Fibroblast of lung (primary cell): ENCODE data around the gene PLOD2. TPM values are rescaled to one million over a fixed set of nuclear protein-coding genes. Genes with fewer than 3 reads are reported as not detected.

Source experiments
- DNase-seq, 2 donors: peaks; one replicate each; pipeline versions ENCODE4 v3.0.0 to v3.0.0-alpha.2; 2010; ENCODE audit warnings: low read depth in 2 of 2
- H2AFZ ChIP-seq: 2 replicates; pipeline ENCODE4 v1.5.1; 2012; ENCODE audit warnings: low read length, control low read depth, inconsistent platforms
- H3K27ac ChIP-seq: 2 replicates; pipeline ENCODE4 v1.5.1; 2011; ENCODE audit warnings: low read length, control low read depth; ENCODE audit not compliant: insufficient read depth
- H3K27me3 ChIP-seq: 2 replicates; pipeline ENCODE4 v1.5.1; 2011; ENCODE audit warnings: mild to moderate bottlenecking, low read length; ENCODE audit not compliant: control insufficient read depth, insufficient read depth
- H3K36me3 ChIP-seq: 2 replicates; pipeline ENCODE4 v1.5.1; 2011; ENCODE audit warnings: low read length; ENCODE audit not compliant: control insufficient read depth, insufficient read depth
- H3K4me1 ChIP-seq: 2 replicates; pipeline ENCODE4 v1.5.1; 2011; ENCODE audit warnings: low read length; ENCODE audit not compliant: control insufficient read depth, insufficient read depth; ENCODE audit errors: extremely low read depth
- H3K4me2 ChIP-seq: 2 replicates; pipeline ENCODE4 v1.5.1; 2011; ENCODE audit warnings: low read length, control low read depth; ENCODE audit not compliant: insufficient read depth; ENCODE audit errors: extremely low read depth
- H3K4me3 ChIP-seq, 4 experiments: fragments of 200-600 bp in 1 of 4; sonication (generic) in 1 of 4; replicated peaks in 1 of 4; 2 replicates each; pipeline ENCODE4 v1.5.1; 2011 to 2016; ENCODE audit warnings: low read length in 4 of 4, low read depth in 3 of 4, mild to moderate bottlenecking in 3 of 4, control low read depth in 2 of 4, inconsistent platforms in 1 of 4, mixed read lengths in 1 of 4; ENCODE audit not compliant: insufficient read depth in 1 of 4; ENCODE audit errors: control extremely low read depth in 1 of 4
- H3K79me2 ChIP-seq: 2 replicates; pipeline ENCODE4 v1.5.1; 2012; ENCODE audit warnings: mild to moderate bottlenecking, low read length, inconsistent platforms; ENCODE audit not compliant: control insufficient read depth, insufficient read depth
- H3K9ac ChIP-seq: 2 replicates; pipeline ENCODE4 v1.5.1; 2011; ENCODE audit warnings: mild to moderate bottlenecking, low read length, control low read depth; ENCODE audit not compliant: insufficient read depth
- H3K9me3 ChIP-seq: 2 replicates; pipeline ENCODE4 v1.5.1; 2012; ENCODE audit warnings: low read depth, low read length; ENCODE audit not compliant: control insufficient read depth, insufficient read depth
- H4K20me1 ChIP-seq: 2 replicates; pipeline ENCODE4 v1.5.1; 2011; ENCODE audit warnings: low read length; ENCODE audit not compliant: control insufficient read depth, insufficient read depth; ENCODE audit errors: extremely low read depth
- EZH2 ChIP-seq: IDR thresholded peaks from 2 replicates; pipeline ENCODE4 v1.5.1; 2012; ENCODE audit warnings: low read length, control low read depth, mild to moderate bottlenecking; ENCODE audit errors: missing control alignments
- polyA plus RNA-seq, 2 donors: library from polyadenylated mRNA; depleted of rRNA in 1 of 2; stranded (reverse) in 1 of 2; unstranded in 1 of 2; fragments of >200 nt; gene quantifications; 2 replicates each; pipeline ENCODE4 v1.2.1, GENCODE V29; 2011 to 2012; ENCODE audit warnings: missing spikeins in 1 of 2
- total RNA-seq: library from RNA; depleted of rRNA; stranded (reverse); fragments of >200 nt; gene quantifications from 2 replicates; pipeline ENCODE4 v1.2.1, GENCODE V29; 2014
- TF ChIP-seq, protein P1 (sequence below), 2 donors: IDR thresholded peaks in 1 of 2; conservative IDR thresholded peaks in 1 of 2; 1 replicate in 1 of 2; 2 replicates in 1 of 2; pipeline ENCODE4 v1.5.1; 2011 to 2012; ENCODE audit warnings: low read length in 2 of 2, control low read depth in 1 of 2, inconsistent platforms in 1 of 2, low read depth in 1 of 2, mild to moderate bottlenecking in 1 of 2

Gene PLOD2
- total and polyA plus RNA-seq, 2 donors (not counting 1 experiment from before 2014, with no cell fraction given) = 91.8 to 114 TPM

DNA sequence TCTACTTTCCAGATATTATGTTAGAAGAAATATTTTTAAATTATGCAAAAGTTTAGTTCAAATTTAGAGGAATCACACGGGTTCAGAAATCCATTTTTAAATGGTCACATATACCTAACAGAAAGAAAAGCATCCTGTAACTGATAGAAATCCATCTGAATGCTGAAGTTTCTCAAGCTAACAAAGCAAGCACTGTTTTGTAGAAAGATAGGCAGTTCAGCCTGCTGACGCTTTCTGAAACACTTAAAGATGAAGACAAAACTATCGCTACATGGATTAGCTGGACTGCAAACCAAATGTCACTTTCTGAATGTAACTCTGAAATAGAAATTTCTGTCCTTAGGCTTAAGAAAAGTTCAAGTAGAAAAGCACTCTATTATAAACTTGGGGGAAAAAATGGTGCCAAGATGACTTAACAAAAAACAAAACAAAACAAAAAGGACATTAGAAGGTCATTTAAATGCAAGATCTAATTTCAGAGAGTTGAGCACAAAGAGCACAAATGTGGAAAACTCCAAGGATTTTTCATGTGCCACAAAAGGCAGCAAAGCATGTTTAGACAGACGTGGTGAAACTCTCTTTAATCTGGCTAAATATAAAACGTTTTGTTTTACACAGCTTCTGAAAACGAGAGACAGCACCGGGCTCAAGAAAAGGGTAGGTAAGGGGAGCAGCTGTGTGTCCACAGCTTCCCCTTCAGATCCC is 1.2 kb downstream of the PLOD2 start:
- Histone ChIP-seq H4K20me1 (no peaks in the 10 kb centered on the region), H2AFZ (no peak overlapping the region), H3K27me3 (no peaks in the 10 kb centered on the region), H3K79me2 (peaks cover 40% of the 10 kb centered on the region), H3K27ac (peak overlapping the region; percentile 81), H3K36me3 (no peaks in the 10 kb centered on the region), H3K4me2 (peak overlapping the region; percentile 95), H3K9ac (peak overlapping the region; percentile 88), H3K4me3 (peak overlapping the region; percentile 76 to 97 (median 90)), H3K4me1 (peaks cover 26% of the 10 kb centered on the region), H3K9me3 (no peaks in the 10 kb centered on the region)
- TF ChIP-seq, protein P1, sequence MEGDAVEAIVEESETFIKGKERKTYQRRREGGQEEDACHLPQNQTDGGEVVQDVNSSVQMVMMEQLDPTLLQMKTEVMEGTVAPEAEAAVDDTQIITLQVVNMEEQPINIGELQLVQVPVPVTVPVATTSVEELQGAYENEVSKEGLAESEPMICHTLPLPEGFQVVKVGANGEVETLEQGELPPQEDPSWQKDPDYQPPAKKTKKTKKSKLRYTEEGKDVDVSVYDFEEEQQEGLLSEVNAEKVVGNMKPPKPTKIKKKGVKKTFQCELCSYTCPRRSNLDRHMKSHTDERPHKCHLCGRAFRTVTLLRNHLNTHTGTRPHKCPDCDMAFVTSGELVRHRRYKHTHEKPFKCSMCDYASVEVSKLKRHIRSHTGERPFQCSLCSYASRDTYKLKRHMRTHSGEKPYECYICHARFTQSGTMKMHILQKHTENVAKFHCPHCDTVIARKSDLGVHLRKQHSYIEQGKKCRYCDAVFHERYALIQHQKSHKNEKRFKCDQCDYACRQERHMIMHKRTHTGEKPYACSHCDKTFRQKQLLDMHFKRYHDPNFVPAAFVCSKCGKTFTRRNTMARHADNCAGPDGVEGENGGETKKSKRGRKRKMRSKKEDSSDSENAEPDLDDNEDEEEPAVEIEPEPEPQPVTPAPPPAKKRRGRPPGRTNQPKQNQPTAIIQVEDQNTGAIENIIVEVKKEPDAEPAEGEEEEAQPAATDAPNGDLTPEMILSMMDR (conservative IDR thresholded peaks at IDR 0.05 in 1 of 2, IDR thresholded peaks at IDR 0.05 in 1 of 2; ENCODE audit: low read depth in 1 of 2, low read length in 2 of 2) = no peak
- TF ChIP-seq EZH2 = no peak
- DNase-seq = no peak

DNA sequence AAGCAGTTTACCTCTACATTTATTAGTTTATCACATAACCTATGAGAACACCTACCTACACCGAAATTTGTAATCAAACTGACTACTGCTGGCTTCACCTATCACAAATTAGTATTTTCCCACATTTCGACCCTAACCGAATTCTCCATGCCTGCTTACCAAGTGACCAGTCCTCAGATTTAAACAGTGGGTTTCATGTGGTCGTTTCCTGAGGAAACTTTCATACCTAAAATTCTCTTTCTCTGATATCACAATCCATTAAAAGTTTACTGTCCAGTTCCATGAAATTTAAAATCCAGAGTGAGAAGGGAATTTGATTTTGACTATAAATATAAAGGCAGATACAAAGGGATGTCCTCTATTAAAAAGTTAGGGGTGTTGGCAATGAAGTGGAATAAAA is 1.9 kb downstream of the PLOD2 start:
- H3K9ac ChIP-seq = no peak overlapping the region
- H3K4me1 ChIP-seq = peaks cover 21% of the 10 kb centered on the region
- no peak overlapping the region for H3K27ac ChIP-seq
- peak overlapping the region; percentile 33 to 97 (median 82) for H3K4me3 ChIP-seq
- H4K20me1 ChIP-seq = no peaks in the 10 kb centered on the region
- H3K9me3 ChIP-seq = no peaks in the 10 kb centered on the region
- peaks cover 41% of the 10 kb centered on the region for H3K79me2 ChIP-seq
- H2AFZ ChIP-seq = no peak overlapping the region
- no peaks in the 10 kb centered on the region for H3K36me3 ChIP-seq
- no peak for TF ChIP-seq EZH2
- TF ChIP-seq, protein P1 (conservative IDR thresholded peaks at IDR 0.05 in 1 of 2, IDR thresholded peaks at IDR 0.05 in 1 of 2; ENCODE audit: low read depth in 1 of 2, low read length in 2 of 2) = no peak
- peak in 1 of 2 donors; percentile 75 for DNase-seq
- H3K27me3 ChIP-seq = no peaks in the 10 kb centered on the region
- peak overlapping the region; percentile 95 for H3K4me2 ChIP-seq

DNA sequence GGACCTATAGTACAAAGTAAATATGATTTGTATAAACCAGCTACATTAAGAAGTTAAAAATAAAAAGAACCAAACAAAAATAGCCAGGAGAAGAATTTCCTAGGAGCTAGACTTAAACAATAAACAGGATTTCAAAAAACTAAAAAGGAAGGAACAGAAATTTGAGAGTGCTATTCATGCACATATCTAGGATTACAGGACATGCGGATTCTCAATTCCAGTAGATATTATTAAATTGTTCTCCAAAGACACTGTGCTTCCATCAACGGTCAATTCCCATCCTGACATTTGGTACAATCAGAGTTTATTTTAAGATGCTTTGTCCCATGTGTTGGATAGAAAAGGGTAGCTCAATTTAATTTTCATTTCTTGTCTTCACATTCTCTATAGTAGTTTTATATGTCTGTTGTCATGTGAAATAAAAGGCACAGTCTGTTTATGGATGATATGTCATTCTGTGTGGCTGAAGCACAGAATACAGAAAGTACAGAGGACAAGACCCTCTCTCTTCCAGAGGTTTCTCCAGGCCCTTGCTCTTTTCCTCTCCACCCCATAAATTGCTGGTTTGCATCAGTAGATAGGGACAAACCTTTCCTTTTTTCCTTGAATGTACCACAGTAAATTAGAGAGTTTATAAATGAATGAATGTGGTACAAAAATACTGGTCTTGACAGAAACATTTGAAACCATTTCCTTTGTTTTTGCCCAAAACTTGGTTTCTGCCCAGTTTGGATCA is 3.5 kb downstream of the PLOD2 start:
- H3K4me1 ChIP-seq = peaks cover 13% of the 10 kb centered on the region
- H3K9me3 ChIP-seq = no peaks in the 10 kb centered on the region
- H3K27ac ChIP-seq = no peak overlapping the region
- no peak overlapping the region for H2AFZ ChIP-seq
- peak overlapping the region; percentile 48 for H3K4me2 ChIP-seq
- TF ChIP-seq, protein P1 (conservative IDR thresholded peaks at IDR 0.05 in 1 of 2, IDR thresholded peaks at IDR 0.05 in 1 of 2; ENCODE audit: low read depth in 1 of 2, low read length in 2 of 2) = no peak
- TF ChIP-seq EZH2 = no peak
- no peaks in the 10 kb centered on the region for H3K27me3 ChIP-seq
- no peaks in the 10 kb centered on the region for H4K20me1 ChIP-seq
- no peak overlapping the region for H3K9ac ChIP-seq
- no peak for DNase-seq
- H3K36me3 ChIP-seq = no peaks in the 10 kb centered on the region
- H3K79me2 ChIP-seq = peaks cover 46% of the 10 kb centered on the region
- H3K4me3 ChIP-seq = peak overlapping the region in 2 of 4 experiments; percentile 88 to 97
